ENCODE results near the gene ERN1.

DNA sequence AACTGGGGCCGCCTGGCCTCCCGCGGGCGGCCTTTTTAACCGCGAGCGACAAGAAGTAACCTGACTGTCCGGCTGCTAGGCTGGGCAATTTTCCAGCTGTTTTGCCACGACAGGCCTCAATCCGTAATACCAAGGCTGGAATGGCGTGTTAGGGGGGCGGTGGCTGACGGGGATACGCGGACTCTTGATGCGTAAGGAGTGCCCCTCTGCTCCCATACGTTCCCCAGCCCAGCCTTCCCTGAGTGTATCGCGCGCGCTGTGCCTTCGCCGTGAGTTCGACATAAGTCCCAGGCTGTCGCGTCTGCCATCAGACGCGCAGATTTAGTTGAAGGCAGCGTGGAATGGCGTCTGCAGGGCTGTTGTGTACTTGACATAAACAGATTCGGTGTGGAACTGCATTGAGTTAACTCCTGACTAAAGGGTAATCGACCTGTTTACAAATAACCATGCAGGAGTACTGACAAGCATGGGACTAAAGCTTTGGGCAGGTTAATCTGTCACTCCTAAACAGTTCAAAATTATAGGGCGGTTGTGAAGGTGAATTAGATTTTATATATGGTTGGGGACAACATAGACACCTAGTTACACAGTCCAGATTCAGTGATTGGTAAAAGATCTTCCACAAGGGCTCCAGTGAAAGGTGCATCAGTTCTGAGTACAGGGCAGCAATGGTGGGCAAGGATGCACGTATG lies 16.6 kb upstream of the ERN1 start:
- TF ChIP-seq, protein P1, sequence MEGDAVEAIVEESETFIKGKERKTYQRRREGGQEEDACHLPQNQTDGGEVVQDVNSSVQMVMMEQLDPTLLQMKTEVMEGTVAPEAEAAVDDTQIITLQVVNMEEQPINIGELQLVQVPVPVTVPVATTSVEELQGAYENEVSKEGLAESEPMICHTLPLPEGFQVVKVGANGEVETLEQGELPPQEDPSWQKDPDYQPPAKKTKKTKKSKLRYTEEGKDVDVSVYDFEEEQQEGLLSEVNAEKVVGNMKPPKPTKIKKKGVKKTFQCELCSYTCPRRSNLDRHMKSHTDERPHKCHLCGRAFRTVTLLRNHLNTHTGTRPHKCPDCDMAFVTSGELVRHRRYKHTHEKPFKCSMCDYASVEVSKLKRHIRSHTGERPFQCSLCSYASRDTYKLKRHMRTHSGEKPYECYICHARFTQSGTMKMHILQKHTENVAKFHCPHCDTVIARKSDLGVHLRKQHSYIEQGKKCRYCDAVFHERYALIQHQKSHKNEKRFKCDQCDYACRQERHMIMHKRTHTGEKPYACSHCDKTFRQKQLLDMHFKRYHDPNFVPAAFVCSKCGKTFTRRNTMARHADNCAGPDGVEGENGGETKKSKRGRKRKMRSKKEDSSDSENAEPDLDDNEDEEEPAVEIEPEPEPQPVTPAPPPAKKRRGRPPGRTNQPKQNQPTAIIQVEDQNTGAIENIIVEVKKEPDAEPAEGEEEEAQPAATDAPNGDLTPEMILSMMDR (IDR thresholded peaks at IDR 0.05; ENCODE audit: poor library complexity), result no peak
- no peak for TF ChIP-seq EZH2phosphoT487 (IDR thresholded peaks at IDR 0.05; ENCODE audit: low read depth, severe bottlenecking, unreplicated experiment)
